HUES64 (cell line): ENCODE results near the gene EIPR1.
A peak's percentile ranks its signal among the peaks of the same experiment; 100 is the strongest.

ENCODE experiments used
- H3K27ac ChIP-seq: 2 replicates; pipeline ENCODE4 v1.7.0; 2013; ENCODE audit warnings: low read depth, low read length, inconsistent platforms
- H3K27me3 ChIP-seq: 2 replicates; pipeline ENCODE4 v1.6.1; 2013; ENCODE audit warnings: mild to moderate bottlenecking, low read length; ENCODE audit not compliant: insufficient read depth
- H3K36me3 ChIP-seq: 2 replicates; pipeline ENCODE4 v1.6.1; 2013; ENCODE audit warnings: mild to moderate bottlenecking, low read length; ENCODE audit not compliant: insufficient read depth
- H3K4me1 ChIP-seq: 2 replicates; pipeline ENCODE4 v1.6.1; 2013; ENCODE audit warnings: mild to moderate bottlenecking, low read length, moderate library complexity; ENCODE audit not compliant: insufficient read depth
- H3K4me3 ChIP-seq: 2 replicates; pipeline ENCODE4 v1.5.1; 2013; ENCODE audit warnings: mild to moderate bottlenecking, low read length, moderate library complexity
- H3K9ac ChIP-seq: 2 replicates; pipeline ENCODE4 v1.6.1; 2013; ENCODE audit warnings: mild to moderate bottlenecking, low read depth, low read length
- H3K9me3 ChIP-seq: 2 replicates; pipeline ENCODE4 v1.6.1; 2013; ENCODE audit warnings: low read depth, low read length; ENCODE audit not compliant: insufficient read depth
- WGBS: fragments of 150-250, 120-280 bp; methylation state at CpG from one replicate; pipeline ENCODE4 v1.1.7; 2013; ENCODE audit warnings: missing lambda C conversion rate; 5-methylcytosine and 5-hydroxymethylcytosine counted together

The EIPR1 gene

GRCh38 chr2:3399381-3399780 is 21.8 kb upstream of the EIPR1 start:
- 51% methylated on average over 3 of the region's 3 CpGs for WGBS
- Histone ChIP-seq H3K4me1 (peaks cover 10% of the 10 kb centered on the region), H3K9ac (peak overlapping the region; percentile 46), H3K27ac (peak overlapping the region; percentile 28; the same call in 1 of the 2 replicates), H3K9me3 (peaks cover 17% of the 10 kb centered on the region; the same call in 1 of the 2 replicates), H3K27me3 (no peaks in the 10 kb centered on the region), H3K4me3 (0 out of 2 replicates have a peak overlapping the region, but pooled peaks have one; percentile 6), H3K36me3 (peaks cover 48% of the 10 kb centered on the region)

- H3K36me3 ChIP-seq, result peaks cover 49% of the 10 kb centered on the region
- H3K4me3 ChIP-seq, result no peak overlapping the region
- WGBS, result 63% methylated on average over 5 of the region's 5 CpGs
- peaks cover 10% of the 10 kb centered on the region for H3K4me1 ChIP-seq
- H3K9me3 ChIP-seq, result peaks cover 17% of the 10 kb centered on the region; the same call in 1 of the 2 replicates
- H3K27me3 ChIP-seq, result no peaks in the 10 kb centered on the region
- no peak overlapping the region for H3K27ac ChIP-seq
- H3K9ac ChIP-seq, result 0 out of 2 replicates have a peak overlapping the region, but pooled peaks have one; percentile 46
Measured at GRCh38 chr2:3398857-3399256, 21.2 kb upstream of the EIPR1 start.

GRCh38 chr2:3396920-3397559 is 19.4 kb upstream of the EIPR1 start:
- Histone ChIP-seq H3K9ac (no peak overlapping the region), H3K36me3 (peaks cover 46% of the 10 kb centered on the region), H3K27ac (no peak overlapping the region), H3K4me1 (peaks cover 10% of the 10 kb centered on the region), H3K27me3 (no peaks in the 10 kb centered on the region), H3K4me3 (no peak overlapping the region), H3K9me3 (peaks cover 17% of the 10 kb centered on the region; the same call in 1 of the 2 replicates)
- WGBS, result no CpG with 5 or more reads among the region's 1 CpG

- no peak overlapping the region for H3K27ac ChIP-seq
- H3K36me3 ChIP-seq, result peaks cover 61% of the 10 kb centered on the region
- 94% methylated on average over 4 of the region's 4 CpGs for WGBS
Measured at GRCh38 chr2:3392216-3392615, 14.6 kb upstream of the EIPR1 start.

GRCh38 chr2:3390041-3390440 is 12.4 kb upstream of the EIPR1 start:
- H3K36me3 ChIP-seq, result peaks cover 51% of the 10 kb centered on the region

More at GRCh38 chr2:3392216-3392615, 14.6 kb upstream of the EIPR1 start:
- Histone ChIP-seq H3K4me1 (no peaks in the 10 kb centered on the region), H3K4me3 (no peak overlapping the region), H3K9ac (no peak overlapping the region), H3K27me3 (no peaks in the 10 kb centered on the region), H3K9me3 (peaks cover 17% of the 10 kb centered on the region; the same call in 1 of the 2 replicates)

GRCh38 chr2:3389193-3389592 is 11.6 kb upstream of the EIPR1 start:
- Histone ChIP-seq H3K9ac (no peak overlapping the region), H3K27ac (no peak overlapping the region), H3K4me3 (no peak overlapping the region), H3K36me3 (peaks cover 48% of the 10 kb centered on the region), H3K27me3 (no peaks in the 10 kb centered on the region), H3K9me3 (no peaks in the 10 kb centered on the region), H3K4me1 (no peaks in the 10 kb centered on the region)
- 96% methylated on average over 29 of the region's 29 CpGs for WGBS

More at GRCh38 chr2:3390041-3390440, 12.4 kb upstream of the EIPR1 start:
- Histone ChIP-seq H3K4me1 (no peaks in the 10 kb centered on the region), H3K4me3 (no peak overlapping the region), H3K27ac (no peak overlapping the region), H3K9ac (no peak overlapping the region), H3K9me3 (0 out of 2 replicates have a peak, but pooled peaks cover 3% of the 10 kb centered on the region), H3K27me3 (no peaks in the 10 kb centered on the region)
- WGBS, result 96% methylated on average over 7 of the region's 8 CpGs

- Histone ChIP-seq H3K36me3 (peaks cover 43% of the 10 kb centered on the region), H3K9ac (no peak overlapping the region)
- WGBS, result 98% methylated on average over 31 of the region's 31 CpGs
Measured at GRCh38 chr2:3388412-3388738, 10.8 kb upstream of the EIPR1 start.

GRCh38 chr2:3387644-3388411 is 10.2 kb upstream of the EIPR1 start:
- Histone ChIP-seq H3K9me3 (no peaks in the 10 kb centered on the region), H3K4me3 (no peak overlapping the region), H3K36me3 (peaks cover 43% of the 10 kb centered on the region), H3K27me3 (no peaks in the 10 kb centered on the region), H3K27ac (no peak overlapping the region), H3K4me1 (no peaks in the 10 kb centered on the region), H3K9ac (no peak overlapping the region)
- 96% methylated on average over 89 of the region's 89 CpGs for WGBS

More at GRCh38 chr2:3388412-3388738, 10.8 kb upstream of the EIPR1 start:
- Histone ChIP-seq H3K27me3 (no peaks in the 10 kb centered on the region), H3K4me1 (no peaks in the 10 kb centered on the region), H3K4me3 (no peak overlapping the region), H3K27ac (no peak overlapping the region), H3K9me3 (no peaks in the 10 kb centered on the region)

GRCh38 chr2:3387011-3387410 is 9.4 kb upstream of the EIPR1 start:
- 94% methylated on average over 5 of the region's 5 CpGs for WGBS
- H3K9ac ChIP-seq, result no peak overlapping the region

GRCh38 chr2:3386448-3386958 is 8.9 kb upstream of the EIPR1 start:
- WGBS, result 95% methylated on average over 10 of the region's 10 CpGs
- Histone ChIP-seq H3K36me3 (peaks cover 44% of the 10 kb centered on the region), H3K27ac (no peak overlapping the region), H3K4me1 (no peaks in the 10 kb centered on the region), H3K9me3 (no peaks in the 10 kb centered on the region), H3K9ac (no peak overlapping the region), H3K27me3 (no peaks in the 10 kb centered on the region), H3K4me3 (no peak overlapping the region)

More at GRCh38 chr2:3387011-3387410, 9.4 kb upstream of the EIPR1 start:
- Histone ChIP-seq H3K36me3 (peaks cover 43% of the 10 kb centered on the region), H3K27me3 (no peaks in the 10 kb centered on the region), H3K27ac (no peak overlapping the region), H3K4me3 (no peak overlapping the region), H3K9me3 (no peaks in the 10 kb centered on the region), H3K4me1 (no peaks in the 10 kb centered on the region)
